ENCODE measurements around the gene KRT27. TPM values are rescaled to one million over a fixed set of nuclear protein-coding genes. Genes with fewer than 3 reads are reported as not detected.
"Not testable (repeated sequence)": the region's sequence is repeated elsewhere in the genome, so short reads cannot be mapped to it uniquely, and the experiment has no call there.

Gene KRT27
- total RNA-seq, 1 donor from 2014 or later: not detected

DNA sequence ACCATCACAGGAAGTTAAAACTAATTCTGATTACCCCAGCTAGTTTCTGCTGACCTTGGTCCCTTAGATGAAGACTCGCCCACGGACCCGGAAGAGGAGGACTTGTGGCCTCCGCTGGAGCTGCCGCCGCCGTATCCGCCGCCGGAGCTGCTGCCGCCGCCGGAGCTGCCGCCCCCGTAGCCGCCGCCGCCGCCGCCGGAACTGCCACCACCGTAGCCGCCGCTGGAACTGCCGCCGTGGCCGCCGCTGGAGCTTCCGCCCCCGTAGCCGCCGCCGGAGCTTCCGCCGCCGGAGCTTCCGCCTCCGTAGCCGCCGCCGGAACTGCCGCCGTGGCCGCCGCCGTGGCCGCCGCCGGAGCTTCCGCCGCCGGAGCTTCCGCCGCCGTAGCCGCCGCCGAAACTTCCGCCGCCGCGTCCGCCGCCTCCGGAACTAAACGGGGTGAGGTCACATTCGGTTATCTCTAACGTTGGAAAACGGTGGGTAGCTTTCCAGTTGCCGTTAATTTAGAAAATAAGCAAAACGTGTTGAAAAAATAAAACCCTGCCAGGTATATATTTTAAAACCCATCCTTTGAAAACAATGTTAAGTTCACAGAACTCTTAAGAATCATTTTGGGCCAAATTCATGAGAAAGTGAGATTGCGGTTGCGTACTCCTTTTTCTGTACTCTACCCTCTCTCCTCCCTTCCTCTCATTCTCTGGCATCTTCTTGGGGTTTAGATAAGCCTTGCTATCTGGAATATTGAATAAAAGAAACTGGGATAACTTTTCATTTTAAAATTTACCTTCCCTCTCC is 36.6 kb upstream of the KRT27 start:
- peaks cover 32% of the 10 kb centered on the region for H3K4me1 Mint-ChIP-seq (ENCODE audit: low read depth)

GRCh38 chr17:40818343-40818732 is 36.0 kb upstream of the KRT27 start:
- Mint-ChIP-seq H3K4me1 (ENCODE audit: low read depth) (peaks cover 36% of the 10 kb centered on the region), H3K27me3 (ENCODE audit: low read depth) (no peaks in the 10 kb centered on the region), H3K36me3 (ENCODE audit: low read depth) (peaks cover 8% of the 10 kb centered on the region), H3K27ac (ENCODE audit: unreplicated experiment) (peak overlapping the region; percentile 90), H3K9me3 (ENCODE audit: low read depth) (no peaks in the 10 kb centered on the region), H3K4me3 (ENCODE audit: unreplicated experiment) (peak overlapping the region; percentile 77)
- TF ChIP-seq, protein P1, sequence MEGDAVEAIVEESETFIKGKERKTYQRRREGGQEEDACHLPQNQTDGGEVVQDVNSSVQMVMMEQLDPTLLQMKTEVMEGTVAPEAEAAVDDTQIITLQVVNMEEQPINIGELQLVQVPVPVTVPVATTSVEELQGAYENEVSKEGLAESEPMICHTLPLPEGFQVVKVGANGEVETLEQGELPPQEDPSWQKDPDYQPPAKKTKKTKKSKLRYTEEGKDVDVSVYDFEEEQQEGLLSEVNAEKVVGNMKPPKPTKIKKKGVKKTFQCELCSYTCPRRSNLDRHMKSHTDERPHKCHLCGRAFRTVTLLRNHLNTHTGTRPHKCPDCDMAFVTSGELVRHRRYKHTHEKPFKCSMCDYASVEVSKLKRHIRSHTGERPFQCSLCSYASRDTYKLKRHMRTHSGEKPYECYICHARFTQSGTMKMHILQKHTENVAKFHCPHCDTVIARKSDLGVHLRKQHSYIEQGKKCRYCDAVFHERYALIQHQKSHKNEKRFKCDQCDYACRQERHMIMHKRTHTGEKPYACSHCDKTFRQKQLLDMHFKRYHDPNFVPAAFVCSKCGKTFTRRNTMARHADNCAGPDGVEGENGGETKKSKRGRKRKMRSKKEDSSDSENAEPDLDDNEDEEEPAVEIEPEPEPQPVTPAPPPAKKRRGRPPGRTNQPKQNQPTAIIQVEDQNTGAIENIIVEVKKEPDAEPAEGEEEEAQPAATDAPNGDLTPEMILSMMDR (IDR thresholded peaks at IDR 0.05): peak; percentile 14
- DNase-seq (ENCODE audit: low spot score): no peak

More for the DNA sequence above, 36.6 kb upstream of the KRT27 start:
- Mint-ChIP-seq H3K9me3 (ENCODE audit: low read depth) (no peaks in the 10 kb centered on the region), H3K27me3 (ENCODE audit: low read depth) (no peaks in the 10 kb centered on the region), H3K4me3 (ENCODE audit: unreplicated experiment) (peak overlapping the region; percentile 77), H3K36me3 (ENCODE audit: low read depth) (peaks cover 8% of the 10 kb centered on the region), H3K27ac (ENCODE audit: unreplicated experiment) (peak overlapping the region; percentile 90)
- peak; percentile 88 for DNase-seq (ENCODE audit: low spot score)
- TF ChIP-seq, protein P1 (IDR thresholded peaks at IDR 0.05): no peak

- Mint-ChIP-seq H3K27me3 (ENCODE audit: low read depth) (no peaks in the 10 kb centered on the region), H3K4me1 (ENCODE audit: low read depth) (peaks cover 36% of the 10 kb centered on the region), H3K36me3 (ENCODE audit: low read depth) (peaks cover 8% of the 10 kb centered on the region), H3K27ac (ENCODE audit: unreplicated experiment) (no peak overlapping the region), H3K9me3 (ENCODE audit: low read depth) (no peaks in the 10 kb centered on the region), H3K4me3 (ENCODE audit: unreplicated experiment) (peak overlapping the region; percentile 51)
- DNase-seq (ENCODE audit: low spot score): no peak
- TF ChIP-seq, protein P1 (IDR thresholded peaks at IDR 0.05): no peak
Observed at GRCh38 chr17:40817103-40817682, 34.8 kb upstream of the KRT27 start.

DNA sequence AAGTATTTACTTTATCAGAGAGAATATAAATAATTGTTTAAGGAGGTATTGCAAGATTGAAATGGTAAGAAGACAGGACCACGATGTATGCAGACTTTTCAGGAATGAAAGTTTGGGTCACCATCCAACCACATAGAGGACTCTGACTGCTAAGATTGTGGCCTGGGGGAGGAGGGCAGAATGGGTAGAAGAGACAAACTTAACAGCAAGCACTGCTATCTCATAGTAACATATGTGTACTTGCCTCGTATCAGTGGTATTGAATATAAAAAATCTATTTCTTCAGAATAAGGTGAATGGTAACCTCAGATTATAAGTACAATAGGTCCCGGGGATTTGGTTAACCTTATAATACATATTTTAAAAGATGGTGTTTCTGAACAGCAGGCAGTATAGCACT is 34.2 kb upstream of the KRT27 start:
- Mint-ChIP-seq H3K4me1 (ENCODE audit: low read depth) (peaks cover 36% of the 10 kb centered on the region), H3K27ac (ENCODE audit: unreplicated experiment) (no peak overlapping the region), H3K4me3 (ENCODE audit: unreplicated experiment) (no peak overlapping the region), H3K27me3 (ENCODE audit: low read depth) (no peaks in the 10 kb centered on the region), H3K36me3 (ENCODE audit: low read depth) (peaks cover 8% of the 10 kb centered on the region), H3K9me3 (ENCODE audit: low read depth) (no peaks in the 10 kb centered on the region)
- no peak for DNase-seq (ENCODE audit: low spot score)
- TF ChIP-seq, protein P1 (IDR thresholded peaks at IDR 0.05): no peak

DNA sequence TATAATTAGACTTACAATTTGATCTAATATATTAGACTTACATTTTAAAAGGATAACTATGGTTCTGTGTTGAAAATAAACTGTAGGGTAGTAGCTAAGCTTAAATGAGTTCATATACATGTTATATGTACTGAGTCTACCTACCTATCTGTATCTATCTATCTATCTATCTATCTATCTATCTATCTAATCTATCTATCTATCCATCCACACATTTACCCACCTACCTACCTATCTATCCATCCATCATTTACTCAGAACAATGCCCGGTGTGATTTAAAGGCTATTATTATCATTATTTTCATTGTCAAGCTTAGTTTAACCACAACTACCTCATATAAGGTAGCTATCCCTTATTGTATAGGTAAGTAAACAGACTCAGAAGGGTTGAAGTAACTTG is 33.0 kb upstream of the KRT27 start:
- Mint-ChIP-seq H3K27ac (ENCODE audit: unreplicated experiment) (no peak overlapping the region), H3K4me3 (ENCODE audit: unreplicated experiment) (no peak overlapping the region), H3K4me1 (ENCODE audit: low read depth) (peaks cover 44% of the 10 kb centered on the region), H3K36me3 (ENCODE audit: low read depth) (peaks cover 8% of the 10 kb centered on the region), H3K27me3 (ENCODE audit: low read depth) (no peaks in the 10 kb centered on the region), H3K9me3 (ENCODE audit: low read depth) (no peaks in the 10 kb centered on the region)
- DNase-seq (ENCODE audit: low spot score): no peak
- TF ChIP-seq, protein P1 (IDR thresholded peaks at IDR 0.05): no peak

DNA sequence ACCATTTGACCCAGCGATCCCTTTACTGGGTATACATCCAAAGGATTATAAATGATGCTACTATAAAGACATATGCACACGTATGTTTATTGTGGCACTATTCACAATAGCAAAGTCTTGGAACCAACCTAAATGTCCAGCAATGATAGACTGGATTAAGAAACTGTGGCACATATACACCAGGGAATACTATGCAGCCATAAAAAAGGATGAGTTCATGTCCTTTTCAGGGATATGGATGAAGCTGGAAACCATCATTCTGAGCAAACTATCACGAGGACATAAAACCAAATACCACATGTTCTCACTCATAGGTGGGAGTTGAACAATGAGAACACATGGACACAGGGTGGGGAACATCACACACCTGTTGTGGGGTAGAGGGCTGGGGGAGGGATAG is 32.3 kb upstream of the KRT27 start:
- H3K27me3 Mint-ChIP-seq (ENCODE audit: low read depth); DNase-seq (ENCODE audit: low spot score); H3K27ac Mint-ChIP-seq (ENCODE audit: unreplicated experiment); H3K9me3 Mint-ChIP-seq (ENCODE audit: low read depth); H3K36me3 Mint-ChIP-seq (ENCODE audit: low read depth); H3K4me3 Mint-ChIP-seq (ENCODE audit: unreplicated experiment): not testable (repeated sequence)
- H3K4me1 Mint-ChIP-seq (ENCODE audit: low read depth): peaks cover 44% of the 10 kb centered on the region

Data from chondrocyte (in vitro differentiated cells).